A673 (cell line): ENCODE results near the gene KDM3B. TPM values are rescaled to one million over a fixed set of nuclear protein-coding genes. Genes with fewer than 3 reads are reported as not detected.

Experiments
- BruUV-seq: library from RNA; stranded (reverse); fragments of 400-500 nt; replicated peaks from 2 replicates; lab custom pipeline; 2021; lab: Mats Ljungman, UMichigan
- CTCF ChIA-PET: fragments of 300-600 bp; sonication (Branson Sonifier 250); formaldehyde crosslinking; loops from one replicate; lab custom pipeline; 2022; ENCODE audit warnings: antibody characterized with exemption; lab: Charles Lee
- POLR2A ChIA-PET: fragments of 300-600 bp; sonication (Branson Sonifier 250); formaldehyde crosslinking; loops from one replicate; lab custom pipeline; 2022; ENCODE audit warnings: antibody characterized with exemption; ENCODE audit not compliant: low non-redundant PET; lab: Charles Lee
- DNase-seq: peaks from one replicate; pipeline ENCODE4 v3.0.0-alpha.2; 2015; ENCODE audit warnings: low spot score
- H3K27ac ChIP-seq: fragments of 200-600 bp; sonication (generic); 2 replicates; pipeline ENCODE4 v1.5.1; 2016; ENCODE audit warnings: mixed run types, low read depth, mild to moderate bottlenecking, mixed read lengths, antibody characterized with exemption, low read length; ENCODE audit not compliant: poor library complexity, severe bottlenecking
- H3K27me3 ChIP-seq: fragments of 200-600 bp; sonication (generic); replicated peaks from 2 replicates; pipeline ENCODE4 v1.6.1; 2017; ENCODE audit warnings: mixed run types, low read depth, mild to moderate bottlenecking, mixed read lengths, antibody characterized with exemption, low read length; ENCODE audit not compliant: insufficient read depth, poor library complexity
- H3K36me3 ChIP-seq: fragments of 200-600 bp; sonication (generic); 2 replicates; pipeline ENCODE4 v1.6.1; 2016; ENCODE audit warnings: mixed run types, mild to moderate bottlenecking, mixed read lengths, antibody characterized with exemption, low read length; ENCODE audit not compliant: insufficient read depth, poor library complexity, severe bottlenecking
- H3K4me1 ChIP-seq: fragments of 200-600 bp; sonication (generic); 2 replicates; pipeline ENCODE4 v1.6.1; 2017; ENCODE audit warnings: mixed run types, mild to moderate bottlenecking, mixed read lengths, antibody characterized with exemption, low read length; ENCODE audit not compliant: insufficient read depth, poor library complexity, severe bottlenecking
- H3K4me3 ChIP-seq: fragments of 200-600 bp; sonication (generic); 2 replicates; pipeline ENCODE4 v1.5.1; 2016; ENCODE audit warnings: low read depth, mixed run types, mild to moderate bottlenecking, mixed read lengths, low read length; ENCODE audit not compliant: poor library complexity, severe bottlenecking
- H3K9me3 ChIP-seq: fragments of 200-600 bp; sonication (generic); 2 replicates; pipeline ENCODE4 v1.6.1; 2016; ENCODE audit warnings: mixed run types, low read depth, mild to moderate bottlenecking, mixed read lengths, antibody characterized with exemption, low read length; ENCODE audit not compliant: poor library complexity, severe bottlenecking
- EZH2 ChIP-seq: fragments of 200-600 bp; sonication (generic); IDR thresholded peaks from 2 replicates; pipeline ENCODE4 v1.6.1; 2017; ENCODE audit warnings: borderline replicate concordance, low read depth, mild to moderate bottlenecking, mixed read lengths, antibody characterized with exemption, low read length; ENCODE audit not compliant: poor library complexity, severe bottlenecking
- intact Hi-C: fragments of 100-400 bp; cut with micrococcal nuclease; formaldehyde crosslinking; loops from one replicate; pipeline ENCODE4 v1.10.0; 2022; ENCODE audit not compliant: unreplicated experiment
- total RNA-seq: library from RNA; stranded (reverse); gene quantifications from 2 replicates; pipeline ENCODE4 v1.2.3, GENCODE V29; 2021
- TF ChIP-seq, protein P1 (sequence below): fragments of 300-800, 200-600 bp; sonication (generic); conservative IDR thresholded peaks from 2 replicates; pipeline ENCODE4 v1.5.1; 2017; ENCODE audit warnings: low read depth, mild to moderate bottlenecking, antibody characterized with exemption, low read length, moderate library complexity, mixed read lengths

The KDM3B gene
- total RNA-seq, 1 experiment from 2014 or later = 62.1 TPM

DNA sequence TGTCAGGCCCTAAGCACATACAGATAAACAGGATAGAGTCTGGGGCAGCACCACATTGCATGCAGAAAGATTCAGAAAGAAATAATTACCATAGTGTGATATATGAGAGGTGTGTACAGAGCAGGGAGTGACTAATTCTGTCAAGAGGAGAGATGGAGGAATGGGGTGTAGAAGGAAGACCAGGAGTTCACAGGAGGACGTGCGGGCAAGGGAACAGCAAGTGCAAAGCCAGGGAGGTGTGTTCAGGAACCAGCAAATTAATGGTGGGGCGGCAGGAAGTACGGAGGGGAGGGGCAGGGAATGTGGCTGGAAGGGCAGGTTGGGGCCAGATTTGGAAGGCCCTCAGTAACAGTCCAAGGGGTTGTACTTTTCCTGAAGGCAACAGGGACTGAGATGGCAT is 130.2 kb downstream of the KDM3B start:
- H3K4me1 ChIP-seq = no peaks in the 10 kb centered on the region
- ChIA-PET POLR2A (interaction anchor here (0.6 kb wide), 1 partner anchor 13 kb away, joined by 3 read pairs; no protein-coding TSS in a partner anchor), CTCF (no interaction called here)
- H3K27ac ChIP-seq = no peak overlapping the region
- intact Hi-C loops = no loop called here
- no peaks in the 10 kb centered on the region for H3K36me3 ChIP-seq
- no peak for TF ChIP-seq EZH2
- TF ChIP-seq, protein P1, sequence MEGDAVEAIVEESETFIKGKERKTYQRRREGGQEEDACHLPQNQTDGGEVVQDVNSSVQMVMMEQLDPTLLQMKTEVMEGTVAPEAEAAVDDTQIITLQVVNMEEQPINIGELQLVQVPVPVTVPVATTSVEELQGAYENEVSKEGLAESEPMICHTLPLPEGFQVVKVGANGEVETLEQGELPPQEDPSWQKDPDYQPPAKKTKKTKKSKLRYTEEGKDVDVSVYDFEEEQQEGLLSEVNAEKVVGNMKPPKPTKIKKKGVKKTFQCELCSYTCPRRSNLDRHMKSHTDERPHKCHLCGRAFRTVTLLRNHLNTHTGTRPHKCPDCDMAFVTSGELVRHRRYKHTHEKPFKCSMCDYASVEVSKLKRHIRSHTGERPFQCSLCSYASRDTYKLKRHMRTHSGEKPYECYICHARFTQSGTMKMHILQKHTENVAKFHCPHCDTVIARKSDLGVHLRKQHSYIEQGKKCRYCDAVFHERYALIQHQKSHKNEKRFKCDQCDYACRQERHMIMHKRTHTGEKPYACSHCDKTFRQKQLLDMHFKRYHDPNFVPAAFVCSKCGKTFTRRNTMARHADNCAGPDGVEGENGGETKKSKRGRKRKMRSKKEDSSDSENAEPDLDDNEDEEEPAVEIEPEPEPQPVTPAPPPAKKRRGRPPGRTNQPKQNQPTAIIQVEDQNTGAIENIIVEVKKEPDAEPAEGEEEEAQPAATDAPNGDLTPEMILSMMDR = no peak
- no peaks in the 10 kb centered on the region for H3K9me3 ChIP-seq
- DNase-seq = no peak
- no peaks in the 10 kb centered on the region for H3K27me3 ChIP-seq
- H3K4me3 ChIP-seq = no peak overlapping the region
- BruUV-seq = no TSS peak

Other genes starting within 250 kb of the KDM3B start
- 0.72 TPM in 1 of 2 replicates, not detected in the other for gene NME5, start 213.3 kb upstream of the KDM3B start, total RNA-seq
- 86.7 and 97.6 TPM in 2 replicates for gene BRD8, start 174.1 kb upstream of the KDM3B start, total RNA-seq
- gene KIF20A, start 173.6 kb upstream of the KDM3B start, total RNA-seq = 116 and 119 TPM in 2 replicates
- 54.0 and 55.1 TPM in 2 replicates for gene CDC23, start 139.4 kb upstream of the KDM3B start, total RNA-seq
- gene GFRA3, start 78.1 kb upstream of the KDM3B start, total RNA-seq = 0.75 and 0.83 TPM in 2 replicates
- 22.3 and 25.6 TPM in 2 replicates for gene CDC25C, start 20.9 kb upstream of the KDM3B start, total RNA-seq
- 39.7 and 39.8 TPM in 2 replicates for gene FAM53C, start 14.4 kb upstream of the KDM3B start, total RNA-seq
- gene REEP2, start 86.4 kb downstream of the KDM3B start, total RNA-seq = 8.4 and 14.6 TPM in 2 replicates
- gene EGR1, start 112.8 kb downstream of the KDM3B start, total RNA-seq = 64.8 and 98.2 TPM in 2 replicates
- 172 and 191 TPM in 2 replicates for gene ETF1, start 190.6 kb downstream of the KDM3B start, total RNA-seq
- gene HSPA9, start 222.7 kb downstream of the KDM3B start, total RNA-seq = 502 TPM in 2 replicates